HCT116 (cell line): ENCODE results near the gene IMMP2L. TPM values are rescaled to one million over a fixed set of nuclear protein-coding genes. Genes with fewer than 3 reads are reported as not detected.

Experiments used
- ATAC-seq: fragments of 200-7000 bp; cut with Tn5 transposase; 2 replicates; pipeline ENCODE4 v1.9.1; 2020; ENCODE audit warnings: mild to moderate bottlenecking, moderate library complexity
- BruUV-seq: library from RNA; stranded (reverse); fragments of 400-500 nt; replicated peaks from 2 replicates; lab custom pipeline; 2021; lab: Mats Ljungman, UMichigan
- CTCF ChIA-PET: fragments of 300-600 bp; sonication (Branson Sonifier 250); formaldehyde crosslinking; loops from one replicate; lab custom pipeline; 2021; ENCODE audit warnings: antibody characterized with exemption; lab: Charles Lee
- POLR2A ChIA-PET: fragments of 300-600, 350-600 bp; sonication (Branson Sonifier 250); formaldehyde crosslinking; loops from one replicate; lab custom pipeline; 2021; ENCODE audit warnings: antibody characterized with exemption; lab: Charles Lee
- RAD21 ChIA-PET, 2 experiments: fragments of 300-600 bp; sonication (Branson Sonifier 250); formaldehyde crosslinking; loops; one replicate each; lab custom pipeline; 2023; ENCODE audit warnings: low total read pairs in 2 of 2; ENCODE audit not compliant: uncharacterized antibody in 2 of 2, unreplicated experiment in 2 of 2, low non-redundant PET in 1 of 2; lab: Charles Lee
- DNase-seq: peaks from one replicate; pipeline ENCODE4 v3.0.0-alpha.2; 2010; ENCODE audit warnings: low read depth, low spot score
- H2AFZ ChIP-seq: fragments of 200-600 bp; shearing (Covaris generic), sonication (generic); 2 replicates; pipeline ENCODE4 v1.6.1; 2017; ENCODE audit warnings: low read depth, mixed run types, mixed read lengths, antibody characterized with exemption, low read length; ENCODE audit not compliant: poor library complexity, severe bottlenecking
- H3K27ac ChIP-seq: 2 replicates; pipeline ENCODE4 v1.5.1; 2012; ENCODE audit warnings: low read depth, low read length
- H3K27me3 ChIP-seq: fragments of 200-600 bp; sonication (generic); 2 replicates; pipeline ENCODE4 v1.6.1; 2016; ENCODE audit warnings: mixed run types, low read length, mixed read lengths; ENCODE audit not compliant: insufficient read depth
- H3K36me3 ChIP-seq, 2 experiments: fragments of 200-500 bp in 1 of 2; fragments of 200-600 bp in 1 of 2; sonication (Bioruptor generic) in 1 of 2; sonication (generic) in 1 of 2; 2 replicates each; pipeline versions ENCODE4 v1.5.1 to v1.6.1; 2014 to 2016; ENCODE audit warnings: low read length in 2 of 2, inconsistent platforms in 1 of 2, mixed read lengths in 1 of 2, mixed run types in 1 of 2; ENCODE audit not compliant: insufficient read depth in 2 of 2, control insufficient read depth in 1 of 2
- H3K4me1 ChIP-seq, 2 experiments: fragments of 200-600 bp in 1 of 2; sonication (generic) in 1 of 2; 2 replicates each; pipeline versions ENCODE4 v1.5.1 to v1.6.1; 2012 to 2017; ENCODE audit warnings: low read length in 2 of 2, inconsistent platforms in 1 of 2, mild to moderate bottlenecking in 1 of 2, mixed read lengths in 1 of 2, mixed run types in 1 of 2, moderate library complexity in 1 of 2; ENCODE audit not compliant: insufficient read depth in 2 of 2, control insufficient read depth in 1 of 2
- H3K4me2 ChIP-seq: fragments of 200-600 bp; sonication (generic); 2 replicates; pipeline ENCODE4 v1.6.1; 2017; ENCODE audit warnings: mixed run types, low read length, mixed read lengths
- H3K4me3 ChIP-seq, 2 experiments: fragments of 200-600 bp in 1 of 2; sonication (generic) in 1 of 2; replicated peaks in 1 of 2; 2 replicates each; pipeline ENCODE4 v1.5.1; 2011 to 2016; ENCODE audit warnings: low read length in 2 of 2, control low read depth in 1 of 2, low read depth in 1 of 2, mild to moderate bottlenecking in 1 of 2, mixed read lengths in 1 of 2, mixed run types in 1 of 2
- H3K79me2 ChIP-seq: fragments of 200-600 bp; sonication (generic); 2 replicates; pipeline ENCODE4 v1.6.1; 2017; ENCODE audit warnings: mild to moderate bottlenecking, mixed run types, low read length, moderate library complexity, mixed read lengths; ENCODE audit not compliant: insufficient read depth
- H3K9ac ChIP-seq: fragments of 200-600 bp; sonication (generic); 2 replicates; pipeline ENCODE4 v1.6.1; 2016; ENCODE audit warnings: low read length, mixed read lengths
- H3K9me2 ChIP-seq: fragments of 200-600 bp; sonication (generic), shearing (Covaris generic); 2 replicates; pipeline ENCODE4 v1.6.1; 2017; ENCODE audit warnings: mixed run types, mild to moderate bottlenecking, moderate library complexity; ENCODE audit not compliant: insufficient read depth
- H3K9me3 ChIP-seq, 2 experiments: fragments of 200-500 bp in 1 of 2; fragments of 200-600 bp in 1 of 2; sonication (Bioruptor generic) in 1 of 2; sonication (generic) in 1 of 2; 2 replicates each; pipeline ENCODE4 v1.6.1; 2014 to 2017; ENCODE audit warnings: low read length in 2 of 2, mixed read lengths in 2 of 2, inconsistent platforms in 1 of 2, low read depth in 1 of 2, mild to moderate bottlenecking in 1 of 2, mixed run types in 1 of 2, moderate library complexity in 1 of 2; ENCODE audit not compliant: control insufficient read depth in 1 of 2, insufficient read depth in 1 of 2
- H4K20me1 ChIP-seq: fragments of 200-600 bp; sonication (generic), shearing (Covaris generic); 2 replicates; pipeline ENCODE4 v1.6.1; 2017; ENCODE audit warnings: mixed run types, mild to moderate bottlenecking, moderate library complexity; ENCODE audit not compliant: insufficient read depth
- CBX3 ChIP-seq: IDR thresholded peaks from 2 replicates; pipeline ENCODE4 v1.6.1; 2012; ENCODE audit warnings: low read depth
- CEBPB ChIP-seq: IDR thresholded peaks from 2 replicates; pipeline ENCODE4 v1.6.1; 2012; ENCODE audit warnings: low read depth
- CTCF ChIP-seq, 3 experiments: fragments of 200-600 bp in 1 of 3; sonication (generic) in 1 of 3; IDR thresholded peaks in 2 of 3; conservative IDR thresholded peaks in 1 of 3; 2 replicates each; pipeline ENCODE4 v1.5.1; 2012 to 2017; ENCODE audit warnings: low read depth in 2 of 3, low read length in 2 of 3, antibody characterized with exemption in 1 of 3, borderline replicate concordance in 1 of 3, control low read depth in 1 of 3, mild to moderate bottlenecking in 1 of 3, mixed read lengths in 1 of 3, mixed run types in 1 of 3, moderate library complexity in 1 of 3; ENCODE audit not compliant: insufficient read depth in 1 of 3
- EZH2 ChIP-seq: fragments of 200-600 bp; sonication (generic); IDR thresholded peaks from 2 replicates; pipeline ENCODE4 v1.6.1; 2017; ENCODE audit warnings: antibody characterized with exemption, mixed run types
- MAX ChIP-seq: IDR thresholded peaks from 2 replicates; pipeline ENCODE4 v1.6.1; 2012
- POLR2A ChIP-seq: IDR thresholded peaks from 2 replicates; pipeline ENCODE4 v1.7.0; 2011; ENCODE audit warnings: borderline replicate concordance; ENCODE audit not compliant: insufficient read depth, insufficient read length; ENCODE audit errors: extremely low read depth
- POLR2AphosphoS5 ChIP-seq: IDR thresholded peaks from 2 replicates; pipeline ENCODE4 v1.6.1; 2011; ENCODE audit warnings: mild to moderate bottlenecking, low read depth, low read length, moderate library complexity
- RAD21 ChIP-seq: IDR thresholded peaks from 2 replicates; pipeline ENCODE4 v1.6.1; 2012; ENCODE audit warnings: low read depth, mild to moderate bottlenecking
- SIN3A ChIP-seq: IDR thresholded peaks from 2 replicates; pipeline ENCODE4 v1.6.1; 2012; ENCODE audit warnings: low read depth
- SP1 ChIP-seq: IDR thresholded peaks from 2 replicates; pipeline ENCODE4 v1.6.1; 2012; ENCODE audit warnings: low read depth
- SRF ChIP-seq: IDR thresholded peaks from 2 replicates; pipeline ENCODE4 v1.6.1; 2012; ENCODE audit warnings: low read depth
- TCF7L2 ChIP-seq: IDR thresholded peaks from 2 replicates; pipeline ENCODE4 v1.7.0; 2011; ENCODE audit warnings: borderline replicate concordance, inconsistent platforms; ENCODE audit not compliant: insufficient read depth, insufficient read length; ENCODE audit errors: extremely low read depth
- ZBTB33 ChIP-seq: IDR thresholded peaks from 2 replicates; pipeline ENCODE4 v1.6.1; 2011; ENCODE audit warnings: mild to moderate bottlenecking, low read length, moderate library complexity; ENCODE audit not compliant: insufficient replicate concordance; ENCODE audit errors: extremely low read depth
- intact Hi-C: fragments of 100-400 bp; cut with micrococcal nuclease; formaldehyde crosslinking; loops from 2 replicates; pipeline ENCODE4 v1.10.0; 2022
- total RNA-seq: library from RNA; stranded (reverse); gene quantifications from one replicate; pipeline ENCODE4 v1.2.1, GENCODE V29; 2021; ENCODE audit not compliant: unreplicated experiment

The IMMP2L gene
- total RNA-seq, 1 experiment from 2014 or later: 21.1 TPM

- ATAC-seq (no peak), DNase-seq (no peak)
- BruUV-seq: no TSS peak
- H3K4me3 ChIP-seq: no peak overlapping the region
- intact Hi-C loops: no loop called here
- no peak overlapping the region for H2AFZ ChIP-seq
- no peaks in the 10 kb centered on the region for H3K9me2 ChIP-seq
- no peaks in the 10 kb centered on the region for H3K36me3 ChIP-seq
- ChIA-PET RAD21 (no interaction called here), CTCF (interaction anchor here (1.0 kb wide), 1 partner anchor 14 kb away, joined by 3 read pairs; no protein-coding TSS in a partner anchor), POLR2A (no interaction called here)
- H3K27ac ChIP-seq: no peak overlapping the region
- H3K27me3 ChIP-seq: no peaks in the 10 kb centered on the region
- no peaks in the 10 kb centered on the region for H4K20me1 ChIP-seq
- TF ChIP-seq SIN3A (no peak), SP1 (no peak), CTCF (IDR thresholded peaks at IDR 0.05 in 2 of 3, conservative IDR thresholded peaks at IDR 0.05 in 1 of 3; ENCODE audit: borderline replicate concordance in 1 of 3, insufficient read depth in 1 of 3, low read depth in 2 of 3, low read length in 2 of 3) (no peak), RAD21 (no peak)
- H3K4me2 ChIP-seq: no peak overlapping the region
- no peaks in the 10 kb centered on the region for H3K9me3 ChIP-seq
- no peaks in the 10 kb centered on the region for H3K79me2 ChIP-seq
- H3K9ac ChIP-seq: no peak overlapping the region
- no peaks in the 10 kb centered on the region for H3K4me1 ChIP-seq
Measured at GRCh38 chr7:111414374-111414773, 147.9 kb downstream of the IMMP2L start.

- Histone ChIP-seq H3K9ac (no peak overlapping the region), H3K9me3 (no peaks in the 10 kb centered on the region), H4K20me1 (no peaks in the 10 kb centered on the region), H3K4me2 (no peak overlapping the region), H3K4me1 (no peaks in the 10 kb centered on the region), H3K79me2 (no peaks in the 10 kb centered on the region), H3K9me2 (no peaks in the 10 kb centered on the region), H3K4me3 (no peak overlapping the region), H3K27ac (no peak overlapping the region), H2AFZ (no peak overlapping the region), H3K27me3 (no peaks in the 10 kb centered on the region), H3K36me3 (no peaks in the 10 kb centered on the region)
- intact Hi-C loops: no loop called here
- no TSS peak for BruUV-seq
- POLR2A ChIA-PET: no interaction called here
- TF ChIP-seq EZH2: no peak
- no peak for TF ChIP-seq ZBTB33
- TF ChIP-seq MAX: no peak
- TF ChIP-seq TCF7L2: no peak
- no peak for TF ChIP-seq POLR2AphosphoS5
- no peak for TF ChIP-seq SRF
- TF ChIP-seq CEBPB: no peak
- TF ChIP-seq POLR2A: no peak
- no peak for TF ChIP-seq CBX3
- TF ChIP-seq SIN3A: no peak
- ATAC-seq (no peak), DNase-seq (no peak)
- CTCF ChIA-PET: interaction anchor here (1.0 kb wide), 1 partner anchor 15 kb away, joined by 3 read pairs; no protein-coding TSS in a partner anchor
- RAD21 ChIA-PET: no interaction called here
Measured at GRCh38 chr7:111413739-111414138, 148.6 kb downstream of the IMMP2L start.
